Measurements from ENCODE around the gene SLC35D1. TPM values are rescaled to one million over a fixed set of nuclear protein-coding genes. Genes with fewer than 3 reads are reported as not detected.

The SLC35D1 gene
- total RNA-seq, 1 experiment from 2014 or later = 3.8 TPM

DNA sequence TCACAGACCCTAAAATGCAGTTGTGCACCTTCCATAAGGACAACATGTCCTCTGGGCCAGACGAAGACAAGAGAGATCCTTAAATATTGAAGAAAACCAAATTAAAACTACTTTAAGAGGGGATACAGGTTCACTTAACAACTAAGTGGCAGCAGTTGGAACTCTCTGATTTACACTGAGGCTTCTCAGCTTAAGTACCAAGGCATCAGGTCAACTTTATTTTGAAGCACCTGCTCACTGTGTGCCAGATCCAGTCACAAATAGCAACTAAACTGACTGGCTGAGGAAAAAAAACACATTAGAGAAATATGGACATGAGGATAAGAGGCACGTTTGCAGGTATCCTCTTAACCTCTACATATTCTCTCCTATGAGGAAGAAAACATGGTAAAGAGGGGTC is 33.2 kb downstream of the SLC35D1 start:
- peaks cover 23 to 26% of the 10 kb centered on the region in 2 experiments for H3K4me1 Mint-ChIP-seq
- H4K5ac ChIP-seq (ENCODE audit: insufficient read length, low read depth, low read length) = no peak overlapping the region
- H3K4me3 Mint-ChIP-seq = no peak overlapping the region
- H3K18ac ChIP-seq (ENCODE audit: insufficient read length, low read depth, low read length) = no peak overlapping the region
- H3K56ac ChIP-seq (ENCODE audit: insufficient read length, low read depth, low read length) = no peak overlapping the region
- no peaks in the 10 kb centered on the region for H3K9me3 Mint-ChIP-seq
- no peak overlapping the region for H3K4ac ChIP-seq (ENCODE audit: low read depth, low read length)
- H3K27ac ChIP-seq (ENCODE audit: insufficient read length, low read depth, low read length) = no peak overlapping the region
- no peaks in the 10 kb centered on the region for H3K9me3 ChIP-seq (ENCODE audit: control insufficient read depth, low read depth, low read length)
- H3T11ph ChIP-seq (ENCODE audit: low read length) = no peak overlapping the region
- TF ChIP-seq, protein P1, sequence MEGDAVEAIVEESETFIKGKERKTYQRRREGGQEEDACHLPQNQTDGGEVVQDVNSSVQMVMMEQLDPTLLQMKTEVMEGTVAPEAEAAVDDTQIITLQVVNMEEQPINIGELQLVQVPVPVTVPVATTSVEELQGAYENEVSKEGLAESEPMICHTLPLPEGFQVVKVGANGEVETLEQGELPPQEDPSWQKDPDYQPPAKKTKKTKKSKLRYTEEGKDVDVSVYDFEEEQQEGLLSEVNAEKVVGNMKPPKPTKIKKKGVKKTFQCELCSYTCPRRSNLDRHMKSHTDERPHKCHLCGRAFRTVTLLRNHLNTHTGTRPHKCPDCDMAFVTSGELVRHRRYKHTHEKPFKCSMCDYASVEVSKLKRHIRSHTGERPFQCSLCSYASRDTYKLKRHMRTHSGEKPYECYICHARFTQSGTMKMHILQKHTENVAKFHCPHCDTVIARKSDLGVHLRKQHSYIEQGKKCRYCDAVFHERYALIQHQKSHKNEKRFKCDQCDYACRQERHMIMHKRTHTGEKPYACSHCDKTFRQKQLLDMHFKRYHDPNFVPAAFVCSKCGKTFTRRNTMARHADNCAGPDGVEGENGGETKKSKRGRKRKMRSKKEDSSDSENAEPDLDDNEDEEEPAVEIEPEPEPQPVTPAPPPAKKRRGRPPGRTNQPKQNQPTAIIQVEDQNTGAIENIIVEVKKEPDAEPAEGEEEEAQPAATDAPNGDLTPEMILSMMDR (conservative IDR thresholded peaks at IDR 0.05) = no peak
- no peak overlapping the region for H4K91ac ChIP-seq (ENCODE audit: insufficient read length, low read depth, low read length)
- H3K27ac Mint-ChIP-seq = no peak overlapping the region
- H3K4me2 ChIP-seq (ENCODE audit: insufficient read depth, insufficient read length, low read length) = no peak overlapping the region
- WGBS (ENCODE audit: extremely low coverage, insufficient read length, low lambda C conversion rate) = no CpG with 5 or more reads among the region's 2 CpGs
- H3K79me1 ChIP-seq (ENCODE audit: insufficient read depth, low read depth, low read length, poor library complexity, severe bottlenecking) = no peaks in the 10 kb centered on the region
- H3K14ac ChIP-seq (ENCODE audit: insufficient read depth, low read length) = no peak overlapping the region
- no peak overlapping the region for H3K9ac ChIP-seq (ENCODE audit: extremely low read depth, insufficient read length, low read length)
- H2BK12ac ChIP-seq (ENCODE audit: insufficient read length, low read depth, low read length) = no peak overlapping the region
- H2AFZ ChIP-seq (ENCODE audit: low read length) = no peak overlapping the region
- H4K20me1 ChIP-seq (ENCODE audit: control insufficient read depth, insufficient read depth, insufficient read length) = no peaks in the 10 kb centered on the region
- no peak overlapping the region for H2BK5ac ChIP-seq (ENCODE audit: insufficient read length, low read length)
- no peak overlapping the region for H2BK15ac ChIP-seq (ENCODE audit: low read depth, low read length)
- DNase-seq = no peak
- H3K36me3 Mint-ChIP-seq (ENCODE audit: insufficient read depth in 1 of 3, low read depth in 3 of 3) = peaks cover 0 to 2% (median 0%) of the 10 kb centered on the region in 3 experiments; a peak in 3 of 7 replicates
- no peak overlapping the region for H3K23ac ChIP-seq (ENCODE audit: insufficient read length, low read depth, low read length)
- no peak overlapping the region for H2BK120ac ChIP-seq (ENCODE audit: low read depth, low read length, poor library complexity, severe bottlenecking)
- H4K8ac ChIP-seq (replicated peaks; ENCODE audit: insufficient read length, low read depth, low read length) = no peak overlapping the region
- 0 out of 2 replicates have a peak, but pooled peaks cover 2% of the 10 kb centered on the region for H3K27me3 Mint-ChIP-seq (ENCODE audit: low read depth)
- H3K79me2 ChIP-seq (ENCODE audit: insufficient read depth, low read length) = no peaks in the 10 kb centered on the region
- no peak overlapping the region for H2BK20ac ChIP-seq (ENCODE audit: low read depth, low read length, poor library complexity, severe bottlenecking)
- H3K23me2 ChIP-seq (ENCODE audit: insufficient read length, low read depth, low read length, poor library complexity, severe bottlenecking) = no peaks in the 10 kb centered on the region
- no peak overlapping the region for H2AK5ac ChIP-seq (ENCODE audit: insufficient read length, low read length)
- H3K27me3 ChIP-seq (ENCODE audit: insufficient read depth, low read length) = no peaks in the 10 kb centered on the region
- H3K4me1 ChIP-seq (ENCODE audit: insufficient read depth, low read length) = no peaks in the 10 kb centered on the region; the same call in 1 of the 2 replicates
